Mesenteric fat pad (tissue), 1 donor: Measurements from ENCODE around the gene MTX1. TPM values are rescaled to one million over a fixed set of nuclear protein-coding genes. Genes with fewer than 3 reads are reported as not detected.
"Not testable (repeated sequence)": the region's sequence is repeated elsewhere in the genome, so short reads cannot be mapped to it uniquely, and the experiment has no call there.

ENCODE experiments used
- DNase-seq: peaks from one replicate; pipeline ENCODE4 v3.0.0-alpha.2; 2020; ENCODE audit warnings: low spot score
- total RNA-seq: library from RNA; stranded (reverse); fragmentation: NEBNext Ultra II Directional; extraction: Animal tissue kit (Norgen Biotek cat#: 25700); gene quantifications from one replicate; pipeline ENCODE4 v1.2.1, GENCODE V29; 2021
- donor health status: DM: yes; HTN: yes; CAD: no.

Gene MTX1
- total RNA-seq, 1 donor from 2014 or later, result 40.0 TPM

DNA sequence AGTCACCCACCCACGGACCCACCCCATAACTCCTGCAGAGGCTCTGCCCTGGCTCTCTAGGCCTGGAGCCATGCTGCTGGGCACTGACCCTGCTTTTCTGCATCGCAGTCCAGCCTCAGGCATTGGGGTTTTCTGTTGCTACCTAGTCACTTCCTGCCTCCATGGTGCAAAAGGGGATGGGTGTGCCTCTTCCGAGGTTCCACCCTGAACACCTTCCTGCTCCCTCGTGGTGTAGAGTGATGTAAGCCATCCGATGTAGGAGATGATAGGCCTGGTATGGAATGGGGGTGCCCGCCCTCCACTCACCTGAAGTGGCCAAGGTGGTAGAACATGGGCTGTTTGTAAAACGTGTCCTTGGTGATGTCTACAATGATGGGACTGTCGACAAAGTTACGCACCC, 26.9 kb downstream of the MTX1 start:
- not testable (repeated sequence) for DNase-seq

DNA sequence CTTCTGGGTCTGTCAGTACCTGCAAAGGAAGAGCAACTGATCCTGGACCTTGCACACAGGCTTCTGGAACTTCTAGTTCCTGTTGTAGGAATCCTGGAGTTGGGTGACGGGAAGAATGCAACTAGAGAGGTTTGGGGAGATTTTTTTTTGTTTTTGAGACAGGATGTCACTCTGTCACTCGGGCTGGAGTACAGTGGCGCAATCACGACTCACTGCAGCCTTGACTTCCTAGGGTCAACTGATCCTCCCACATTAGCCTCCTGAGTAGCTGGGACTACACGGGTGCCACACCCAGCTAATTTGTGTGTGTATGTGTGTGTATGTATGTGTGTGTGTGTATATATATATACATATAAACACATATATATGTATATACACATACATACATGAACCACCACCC, 28.0 kb downstream of the MTX1 start:
- DNase-seq, result no peak

DNA sequence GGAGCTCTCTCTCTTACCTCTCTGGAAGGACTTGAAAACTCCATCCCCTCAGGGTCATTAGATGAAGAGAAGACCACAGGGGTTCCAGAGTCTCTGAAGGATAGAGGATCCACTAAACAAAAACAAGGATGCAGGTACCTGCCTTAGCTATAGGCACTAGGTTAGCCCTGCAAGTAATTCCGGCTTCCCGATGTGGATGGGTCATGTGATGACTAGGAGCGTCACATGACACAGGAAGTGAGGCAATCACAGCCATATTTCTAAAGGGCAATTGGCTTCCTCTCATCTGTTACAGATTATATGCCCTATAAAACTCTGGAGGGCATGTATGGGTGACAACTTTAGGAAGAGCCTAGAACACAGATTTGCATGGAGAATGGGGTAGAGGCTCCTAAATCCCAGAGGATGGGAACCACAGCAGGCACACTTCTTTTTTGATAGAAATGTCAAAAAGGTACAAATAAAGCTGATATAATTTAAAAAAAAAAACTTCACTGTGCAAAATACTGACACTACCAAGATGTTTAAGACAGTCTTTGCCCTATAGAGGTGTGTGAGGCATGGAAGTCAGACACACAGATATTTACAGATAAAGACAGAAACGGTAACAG, 32.7 kb downstream of the MTX1 start:
- no peak for DNase-seq

DNA sequence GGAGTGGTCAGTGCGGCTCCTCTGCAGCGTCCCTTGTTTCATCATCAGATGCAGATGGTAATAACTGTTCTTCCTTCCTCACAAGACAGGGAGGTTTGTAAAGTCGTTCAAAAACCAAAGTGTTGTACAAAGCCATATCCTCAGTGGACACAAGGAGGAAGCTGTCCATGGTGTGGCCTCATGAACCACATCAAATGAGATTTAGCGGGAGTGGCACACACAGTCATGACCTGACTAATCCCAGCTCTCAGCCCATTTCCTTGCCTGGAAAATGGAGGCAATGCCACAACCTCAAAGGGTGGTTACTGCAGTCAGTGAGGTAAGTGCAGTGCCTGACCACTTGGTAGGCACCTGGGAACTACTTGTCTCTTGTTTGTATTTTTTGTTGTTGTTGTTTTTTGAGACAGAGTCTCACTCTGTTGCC, 33.4 kb downstream of the MTX1 start:
- no peak for DNase-seq

DNA sequence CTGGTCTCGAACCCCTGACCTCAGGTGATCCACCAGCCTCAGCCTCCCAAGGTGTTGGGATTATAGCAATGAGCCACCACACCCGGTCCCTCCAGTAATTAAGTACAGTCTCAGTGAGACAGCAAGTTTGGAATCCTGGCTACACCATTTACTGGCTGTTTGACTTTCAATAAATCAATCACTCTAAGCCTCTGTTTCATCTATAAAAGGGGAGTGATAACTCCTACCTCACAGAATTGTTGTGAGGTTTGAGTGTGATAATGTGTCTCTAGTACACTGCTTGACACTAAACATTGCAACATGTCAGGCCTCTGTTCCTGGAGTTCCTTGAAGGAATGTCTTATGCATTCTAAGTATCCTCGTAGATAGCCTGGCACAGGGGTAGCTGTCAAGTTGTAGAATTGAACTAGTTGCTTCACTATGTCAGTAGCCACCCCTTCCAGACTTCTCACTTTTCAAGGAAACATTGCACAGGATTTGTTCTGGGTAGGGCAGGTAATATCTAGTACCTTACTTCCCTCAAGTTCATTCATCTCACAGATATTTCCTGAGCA, 34.4 kb downstream of the MTX1 start:
- DNase-seq, result no peak

DNA sequence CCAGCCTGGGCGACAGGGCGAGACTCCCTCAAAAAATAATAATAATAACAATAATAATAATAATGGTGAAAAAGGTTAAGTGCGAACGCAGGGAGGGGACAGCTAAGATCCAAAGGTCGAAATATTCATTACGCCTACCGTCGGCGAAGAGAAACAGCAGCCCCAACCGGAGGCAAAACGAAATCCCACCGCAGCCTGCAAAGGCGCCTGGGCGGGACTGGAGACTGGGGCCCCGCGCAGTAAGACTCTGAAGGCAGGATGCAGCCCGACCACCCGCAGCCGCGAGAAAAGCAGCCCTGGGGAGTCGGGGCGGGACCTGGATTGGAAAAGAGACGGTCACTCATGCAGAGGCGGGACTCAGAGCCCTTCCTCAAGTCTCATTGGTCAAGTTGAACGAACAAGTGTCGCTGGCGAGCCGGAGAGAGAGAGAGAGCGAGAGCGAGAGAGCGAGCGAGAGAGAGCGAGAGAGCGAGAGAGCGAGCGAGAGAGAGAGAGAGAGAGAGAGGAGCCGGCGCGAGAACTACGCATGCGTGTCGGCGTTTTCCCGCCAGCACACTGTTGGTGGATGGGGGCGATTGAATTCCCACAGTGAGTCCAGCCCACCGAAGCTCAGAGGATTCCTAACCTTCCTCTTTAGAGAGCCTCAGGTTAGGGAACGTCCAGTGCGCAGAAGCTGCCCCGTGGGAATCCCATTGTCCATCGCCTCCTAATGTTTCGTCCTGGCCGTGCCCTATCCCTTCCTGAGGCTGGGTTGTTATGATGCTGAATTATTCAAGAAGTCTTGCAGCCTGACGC, 36.1 kb downstream of the MTX1 start:
- peak; percentile 97 for DNase-seq

DNA sequence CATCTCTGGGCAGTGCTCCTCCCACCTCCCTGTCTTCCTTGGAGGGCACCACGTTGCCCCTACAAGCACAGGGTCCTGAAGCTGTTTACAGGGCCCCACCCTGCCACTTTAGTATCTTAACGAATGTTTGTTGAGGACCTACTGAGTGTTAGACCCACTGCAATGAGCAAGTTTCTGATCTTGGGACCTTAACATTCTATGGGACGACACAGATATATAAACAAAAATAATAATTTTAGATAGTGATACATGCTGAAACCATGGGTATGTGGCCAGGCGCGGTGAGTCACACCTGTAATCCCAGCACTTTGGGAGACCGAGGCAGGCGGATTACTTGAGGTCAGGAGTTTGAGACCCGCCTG, 36.6 kb downstream of the MTX1 start:
- DNase-seq, result no peak

DNA sequence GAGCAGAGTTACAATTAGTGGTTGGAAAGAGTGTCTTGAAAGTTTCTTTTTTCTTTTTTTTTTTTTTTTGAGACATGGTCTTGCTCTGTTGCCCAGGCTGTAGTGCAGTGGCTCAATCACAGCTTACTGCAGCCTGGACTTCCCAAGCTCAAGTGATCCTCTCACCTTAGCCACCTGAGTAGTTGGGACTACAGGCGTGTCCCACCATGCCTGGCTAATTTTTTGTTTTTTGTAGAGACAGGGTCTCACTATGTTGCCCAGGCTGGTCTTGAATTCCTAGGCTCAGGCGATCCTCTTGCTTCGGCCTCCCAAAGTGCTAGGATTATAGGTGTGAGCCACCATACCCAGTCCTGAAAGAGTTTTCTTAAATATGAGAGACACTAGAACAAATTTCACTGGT, 38.3 kb downstream of the MTX1 start:
- not testable (repeated sequence) for DNase-seq

DNA sequence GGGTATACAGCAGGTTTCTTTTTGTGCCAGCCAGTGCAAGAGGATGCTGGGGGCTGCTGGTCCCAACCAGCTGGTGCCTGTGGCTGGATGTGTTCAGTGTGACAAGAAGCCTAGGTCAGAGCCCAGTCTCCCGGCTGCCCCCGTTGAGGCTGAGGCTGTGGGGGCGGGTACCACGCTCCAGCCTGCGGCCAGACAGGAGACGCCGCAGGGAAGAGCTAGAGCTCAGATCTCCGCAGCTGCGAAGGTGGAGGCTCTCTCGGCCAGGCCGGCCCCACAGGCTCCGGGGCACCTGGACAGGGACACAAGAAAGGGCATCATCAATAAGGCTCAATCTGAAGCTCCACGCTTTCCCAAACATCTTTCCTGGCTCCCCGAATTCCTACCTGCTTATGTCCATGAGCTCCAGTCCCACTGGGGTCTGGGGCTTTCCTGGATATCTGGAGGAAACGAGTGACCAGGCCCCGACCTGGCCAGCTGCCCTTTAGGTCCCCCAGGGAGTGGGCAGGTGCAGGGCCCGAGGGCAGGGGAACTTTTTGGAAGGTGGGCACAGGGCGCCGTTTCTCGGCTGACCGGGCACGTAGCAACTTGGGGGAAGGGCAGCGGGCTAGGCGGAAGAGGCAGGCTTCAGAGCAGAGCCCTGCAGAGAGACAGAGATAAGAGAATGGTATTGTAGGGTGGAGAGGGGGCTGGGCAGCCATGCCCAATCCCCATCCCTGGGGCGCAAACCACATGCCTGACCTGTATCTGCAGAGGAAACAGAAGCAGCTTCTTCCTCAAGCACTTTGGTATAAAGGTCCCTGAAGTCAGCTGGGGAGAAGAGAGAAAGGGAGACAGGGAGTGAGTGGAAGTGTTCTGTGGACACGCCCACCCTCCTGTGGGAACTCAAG, 39.4 kb downstream of the MTX1 start:
- DNase-seq, result no peak

DNA sequence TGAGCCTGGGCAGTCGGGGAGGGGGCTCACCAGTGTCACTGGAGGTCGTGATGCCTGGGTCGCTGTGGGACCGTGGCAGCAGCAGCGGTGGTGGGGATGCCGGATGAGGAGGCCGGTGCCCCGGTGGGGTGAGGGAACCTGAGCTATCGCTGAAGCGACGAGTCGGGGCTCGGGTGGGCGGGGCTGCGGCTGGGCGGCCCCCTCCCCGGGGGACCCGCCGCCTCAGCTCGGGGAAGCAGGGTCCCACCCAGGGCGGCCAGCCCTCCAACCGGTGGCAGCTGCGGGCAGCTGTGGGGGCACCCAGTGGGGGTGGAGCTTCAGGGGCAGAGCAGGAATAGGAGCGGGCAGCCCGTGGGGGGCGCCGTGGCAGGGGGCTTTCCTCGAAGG, 41.7 kb downstream of the MTX1 start:
- no peak for DNase-seq

DNA sequence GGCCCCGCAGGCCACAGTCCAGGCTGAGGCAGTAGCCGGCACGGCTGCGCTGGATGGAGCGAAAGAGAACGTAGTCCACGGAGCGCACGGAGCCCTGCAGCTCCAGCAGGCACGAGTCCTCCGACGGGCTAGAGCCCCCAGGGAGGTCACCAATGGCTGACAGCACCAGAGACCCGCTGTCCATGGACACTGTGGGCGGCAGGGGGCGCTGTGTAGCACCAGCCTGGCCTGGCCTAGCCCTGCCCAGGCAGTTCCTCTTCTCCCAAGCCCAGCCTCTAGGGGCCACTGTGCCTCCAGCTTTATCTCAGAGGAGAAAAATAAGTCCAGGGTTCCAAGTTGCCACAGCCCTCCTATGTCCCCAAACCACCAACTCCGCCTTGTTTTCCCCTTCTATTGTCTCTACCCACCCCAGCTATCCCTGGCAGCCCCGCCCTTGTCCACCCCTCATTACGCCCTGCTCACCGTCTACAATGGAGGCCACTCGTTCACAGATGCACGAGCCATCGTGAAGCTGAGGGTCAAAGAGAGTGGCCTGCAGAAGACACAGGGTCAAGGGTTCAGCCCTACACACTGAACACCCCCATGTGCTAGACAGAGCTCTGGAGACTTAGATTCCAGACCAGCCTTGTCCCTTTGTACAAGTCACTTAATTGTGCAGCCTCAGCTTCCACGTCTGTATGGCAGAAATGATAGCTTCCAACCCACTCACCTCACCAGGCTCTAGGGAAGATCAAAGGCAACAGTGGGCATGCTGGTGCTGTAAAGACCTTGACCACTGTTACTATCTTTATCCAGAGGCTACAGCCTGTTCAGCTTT, 42.3 kb downstream of the MTX1 start:
- peak; percentile 97 for DNase-seq

DNA sequence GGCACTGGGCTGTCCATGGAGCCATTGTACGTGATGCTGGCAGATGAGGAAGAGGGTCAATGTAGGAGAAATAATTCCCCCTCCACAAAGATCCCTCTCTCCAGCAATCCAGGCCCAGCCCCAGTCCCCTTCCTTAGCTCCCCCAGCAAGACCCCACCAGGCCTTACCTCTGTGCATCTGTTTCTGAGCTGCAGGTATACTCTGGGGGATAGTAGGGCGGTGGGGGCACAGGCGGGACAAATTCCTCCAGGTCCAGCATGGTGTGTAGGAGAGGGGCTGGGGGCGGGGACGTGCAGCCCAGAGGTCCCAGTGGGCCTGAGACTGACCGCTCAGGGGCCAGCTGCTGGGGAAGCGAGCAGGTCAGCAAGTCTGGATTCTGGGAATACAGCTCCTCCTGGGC, 43.1 kb downstream of the MTX1 start:
- DNase-seq, result no peak

DNA sequence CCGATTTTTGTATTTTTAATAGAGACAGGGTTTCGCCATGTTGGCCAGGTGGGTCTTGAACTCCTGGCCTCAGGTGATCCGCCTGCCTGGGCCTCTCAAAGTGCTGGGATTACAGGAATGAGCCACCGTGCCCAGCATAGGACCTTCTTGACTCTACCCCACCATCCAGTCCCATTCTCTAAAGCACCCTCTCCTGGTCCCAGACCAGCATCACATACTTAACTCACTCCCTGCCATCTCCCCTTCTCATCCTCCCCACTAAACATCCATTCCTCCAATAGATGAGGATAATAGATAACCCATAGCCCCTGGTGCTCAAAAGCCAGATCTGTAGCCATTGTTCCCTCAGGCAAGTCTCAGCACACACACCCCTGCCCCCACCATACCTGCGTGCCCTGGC, 44.7 kb downstream of the MTX1 start:
- DNase-seq, result no peak

DNA sequence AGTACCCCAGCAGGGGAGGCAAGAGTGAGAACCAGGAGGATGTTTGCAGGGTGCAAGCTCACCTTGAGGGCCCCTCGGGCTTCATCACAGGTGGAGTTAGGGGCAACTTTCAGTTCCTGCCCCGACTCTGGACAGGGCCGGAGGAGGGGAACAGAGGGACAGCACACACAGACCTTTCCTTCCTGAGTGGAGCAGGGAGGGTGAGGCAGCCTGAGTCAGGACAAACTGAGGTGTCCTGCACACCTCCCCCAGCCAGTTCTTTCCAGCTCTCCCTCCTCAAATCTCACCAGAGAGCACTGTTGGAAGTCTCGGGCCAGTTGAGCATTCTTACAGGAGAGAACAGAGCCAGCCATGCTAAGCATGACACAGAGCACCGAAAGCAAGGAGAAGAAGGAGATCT, 45.3 kb downstream of the MTX1 start:
- no peak for DNase-seq

DNA sequence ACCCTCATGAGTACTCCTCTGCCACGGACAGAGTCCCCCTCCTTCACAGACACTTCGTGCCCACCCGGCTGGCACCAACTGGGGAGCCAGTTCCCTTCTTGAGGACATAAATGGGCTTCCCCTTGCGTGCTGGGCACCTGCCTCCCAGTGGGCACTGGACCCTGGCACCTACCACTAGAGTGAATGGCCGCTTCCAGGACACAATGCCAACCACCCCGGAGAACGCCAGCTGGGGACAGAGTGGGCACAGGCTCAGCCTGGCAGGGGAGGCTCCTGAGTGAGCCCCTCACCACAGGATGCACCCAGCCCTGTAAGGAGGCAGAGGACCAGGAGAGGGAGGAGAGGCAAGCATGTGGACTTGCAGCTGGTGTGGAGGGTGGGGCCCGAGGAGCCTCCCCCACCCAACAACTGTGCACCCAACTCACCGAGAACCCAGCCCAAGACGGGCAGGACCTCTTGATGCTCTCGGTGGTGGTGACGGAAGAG, 45.8 kb downstream of the MTX1 start:
- DNase-seq, result no peak

DNA sequence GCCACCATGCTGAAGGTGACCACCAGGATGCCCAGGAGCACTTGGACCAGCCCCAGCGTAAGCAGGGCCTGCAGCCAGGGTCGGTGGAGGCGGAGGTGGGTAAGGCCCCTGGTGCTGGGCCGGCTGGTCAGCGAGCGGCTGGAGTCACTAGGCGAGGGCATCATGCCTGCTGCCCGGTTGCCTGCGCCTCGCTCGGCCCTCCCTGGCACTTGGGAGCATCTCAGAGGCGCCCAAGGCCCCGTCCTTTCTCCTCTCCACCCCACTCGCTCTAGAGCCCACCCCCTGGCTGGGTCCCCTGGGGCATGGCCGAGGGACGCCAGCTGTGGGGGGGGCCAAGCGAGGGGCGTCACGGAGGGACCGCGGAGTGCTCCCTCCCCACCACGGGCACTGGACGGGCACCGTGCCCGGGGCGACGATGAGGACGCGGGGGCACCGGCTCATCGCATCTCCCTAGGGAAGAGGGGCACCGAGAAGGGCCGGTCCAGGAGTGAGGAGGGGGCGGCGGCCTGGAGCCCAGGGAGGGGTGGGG, 46.3 kb downstream of the MTX1 start:
- DNase-seq, result no peak

DNA sequence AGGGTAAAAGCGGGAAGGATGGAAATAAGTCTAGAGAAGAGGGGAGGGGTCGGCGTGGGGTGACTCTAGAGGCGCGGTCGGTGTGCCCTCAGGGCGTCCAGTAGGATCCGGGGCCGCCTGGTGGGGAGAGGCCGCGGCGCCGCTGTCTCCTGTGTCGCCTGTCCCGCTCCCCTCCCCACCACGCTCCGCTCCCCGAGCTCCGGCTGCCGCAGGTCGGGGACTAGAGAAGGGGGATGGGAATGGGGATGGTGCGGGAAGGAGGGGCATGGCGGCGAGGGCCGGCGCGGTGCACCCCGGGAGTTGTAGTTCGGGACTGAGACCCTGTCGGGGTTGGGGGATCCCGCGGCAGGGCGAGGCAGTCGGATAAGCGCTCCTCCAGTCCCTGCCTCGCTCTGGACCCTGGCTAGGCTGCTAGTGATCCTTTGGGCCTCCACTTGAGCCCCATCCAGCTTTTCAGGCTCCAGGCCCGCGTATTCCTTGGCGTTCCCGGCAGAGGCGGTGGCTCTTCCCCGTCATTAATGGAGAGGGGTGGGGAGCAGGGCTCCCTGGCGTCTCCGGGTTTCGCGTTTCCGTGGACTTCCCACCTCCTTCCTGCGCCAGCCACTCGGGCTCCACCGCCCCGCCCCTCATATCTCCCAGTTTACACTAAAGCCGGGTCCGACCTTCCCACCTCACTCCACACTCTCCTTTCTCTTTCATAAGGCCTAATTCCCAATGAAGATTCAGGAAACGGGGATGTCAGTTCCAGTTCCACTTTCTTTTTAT, 46.9 kb downstream of the MTX1 start, which contains the start of gene ENTREP3:
ENTREP3 (minus strand) TSS at position 241 of the 765 bp plus-strand sequence. CDS start 606 bp downstream, outside the sequence.
- DNase-seq, result peak; percentile 97

DNA sequence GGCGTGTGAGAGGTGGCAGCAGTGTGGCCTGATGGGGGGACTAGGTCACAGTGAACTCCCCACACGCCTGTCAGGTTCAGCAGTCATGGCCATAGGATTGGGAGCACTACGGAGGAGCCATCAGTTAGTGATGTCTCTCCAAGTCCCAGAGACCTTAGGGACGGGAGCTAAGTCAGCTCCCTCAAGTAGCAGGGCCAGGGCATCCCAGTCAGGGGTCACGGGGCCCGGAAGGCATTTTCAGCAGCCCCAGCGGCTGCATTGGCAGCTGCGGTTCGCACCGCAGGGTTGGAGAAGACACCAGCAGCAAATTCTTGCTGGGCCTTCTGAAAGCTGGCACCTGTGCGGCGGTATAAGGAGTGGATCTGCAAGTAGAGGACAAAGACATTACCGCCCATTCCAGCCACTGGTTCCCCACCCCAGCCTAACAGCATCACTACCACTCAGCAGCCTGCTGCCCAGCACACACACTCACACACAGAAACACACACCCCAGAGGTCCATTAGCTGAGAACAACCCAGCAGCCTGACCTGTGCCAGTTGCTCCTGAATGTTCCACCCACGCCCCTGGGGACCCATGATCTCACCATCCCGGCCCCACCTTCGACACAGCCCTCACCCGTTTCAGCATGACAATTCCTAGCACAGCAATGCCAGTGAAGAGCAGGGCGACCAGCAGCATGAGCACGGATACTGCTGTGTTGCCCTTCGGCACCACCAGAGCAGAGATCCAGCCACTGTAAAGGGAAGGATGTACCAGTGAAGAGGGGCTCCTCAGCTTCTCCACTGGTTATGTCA, 47.8 kb downstream of the MTX1 start:
- no peak for DNase-seq

DNA sequence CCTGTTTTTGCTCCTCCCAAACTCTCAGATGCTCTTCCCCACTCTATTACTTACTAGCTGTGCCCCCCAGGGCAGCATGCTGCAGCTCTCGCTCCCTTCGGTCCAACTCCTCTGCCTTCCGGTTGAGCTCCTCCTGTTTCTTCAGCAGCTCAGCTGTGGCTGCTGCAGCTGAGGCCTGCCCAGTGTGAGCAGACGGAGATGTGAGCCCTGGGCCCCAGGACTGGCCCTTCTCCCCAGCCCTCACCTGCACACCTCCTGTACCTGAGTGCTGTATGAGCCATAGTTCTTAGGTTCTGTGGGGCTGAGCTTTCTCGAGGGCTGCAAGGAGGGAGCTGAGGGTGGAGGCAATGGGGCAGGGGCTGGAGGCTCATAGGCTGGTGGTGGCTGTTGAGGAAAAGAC, 51.8 kb downstream of the MTX1 start:
- no peak for DNase-seq
